ENCODE results near the gene ARAP1.

ARAP1 gene

DNA sequence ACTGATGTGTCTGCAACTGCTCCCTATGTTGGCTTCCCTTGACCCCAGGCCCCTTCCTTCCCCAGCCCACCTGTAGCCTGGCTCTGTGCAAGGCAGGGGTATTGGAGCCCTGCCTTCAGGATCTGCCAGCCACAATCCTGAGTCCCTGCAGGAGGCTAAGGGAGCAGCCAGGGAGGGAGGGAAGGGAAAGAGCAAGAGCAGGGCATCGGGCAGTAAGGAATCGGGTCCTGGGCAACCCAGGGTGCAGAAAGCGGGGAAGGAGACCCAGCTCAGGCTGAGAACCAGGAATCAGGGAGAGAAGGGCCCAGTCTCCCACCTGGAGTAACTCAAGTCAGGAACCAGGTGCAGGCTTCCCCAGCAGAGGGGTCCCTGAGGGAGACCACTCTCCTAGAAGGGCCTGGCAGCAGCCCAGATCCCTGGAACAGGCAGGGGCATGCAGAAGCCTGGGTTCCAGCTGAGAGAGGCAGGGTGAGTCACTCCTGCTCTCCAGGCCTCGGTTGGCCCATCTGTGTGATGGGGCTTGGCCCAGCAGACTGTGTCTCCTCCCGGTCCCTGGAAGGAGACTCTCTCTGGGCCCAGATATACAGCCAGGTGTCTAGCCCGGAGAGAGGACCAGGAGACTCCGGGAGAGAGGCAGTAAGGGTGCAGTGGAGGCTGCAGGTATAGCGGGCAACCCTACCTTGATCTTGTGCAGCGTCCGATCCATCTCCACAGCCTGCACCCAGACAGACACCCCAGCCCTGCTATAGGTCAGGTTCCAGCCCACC lies 28.3 kb upstream of the ARAP1 start:
- DNase-seq (ENCODE audit: extremely low read depth in 1 of 2, low read depth in 1 of 2): no peak

- DNase-seq (ENCODE audit: extremely low read depth in 1 of 2, low read depth in 1 of 2): no peak
Measured at GRCh38 chr11:72779495-72780128, 27.4 kb upstream of the ARAP1 start.

- DNase-seq (ENCODE audit: extremely low read depth in 1 of 2, low read depth in 1 of 2): no peak
Measured at GRCh38 chr11:72778535-72779494, 26.6 kb upstream of the ARAP1 start.

DNA sequence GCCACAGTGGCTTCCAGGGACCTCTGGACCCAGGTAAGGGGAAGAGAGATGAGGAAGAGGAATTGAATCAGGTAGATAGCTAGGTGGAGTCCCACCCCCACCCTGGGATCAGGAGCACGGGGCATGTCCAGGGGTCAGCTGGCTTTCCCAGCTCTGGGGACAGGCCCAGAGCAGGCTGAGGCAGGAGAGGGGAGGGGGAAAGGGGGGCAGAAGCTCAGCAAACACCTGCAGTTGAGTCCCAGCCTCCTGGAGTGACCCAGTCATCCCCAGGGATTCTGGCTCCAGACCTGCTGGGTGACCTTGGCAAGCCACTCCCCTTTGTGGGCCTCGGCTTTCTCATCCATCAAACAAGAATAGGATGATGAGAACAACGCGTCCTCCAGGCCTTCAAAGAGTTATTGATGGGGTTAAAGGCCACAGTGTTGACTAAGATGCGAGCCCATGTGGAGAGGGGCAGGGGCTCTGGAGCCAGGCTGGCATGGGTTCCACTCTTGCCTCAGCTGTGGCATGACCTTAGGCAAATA lies 25.6 kb upstream of the ARAP1 start:
- DNase-seq (ENCODE audit: extremely low read depth in 1 of 2, low read depth in 1 of 2): no peak

- DNase-seq (ENCODE audit: extremely low read depth in 1 of 2, low read depth in 1 of 2): no peak
Measured at GRCh38 chr11:72776844-72777754, 24.9 kb upstream of the ARAP1 start.

DNA sequence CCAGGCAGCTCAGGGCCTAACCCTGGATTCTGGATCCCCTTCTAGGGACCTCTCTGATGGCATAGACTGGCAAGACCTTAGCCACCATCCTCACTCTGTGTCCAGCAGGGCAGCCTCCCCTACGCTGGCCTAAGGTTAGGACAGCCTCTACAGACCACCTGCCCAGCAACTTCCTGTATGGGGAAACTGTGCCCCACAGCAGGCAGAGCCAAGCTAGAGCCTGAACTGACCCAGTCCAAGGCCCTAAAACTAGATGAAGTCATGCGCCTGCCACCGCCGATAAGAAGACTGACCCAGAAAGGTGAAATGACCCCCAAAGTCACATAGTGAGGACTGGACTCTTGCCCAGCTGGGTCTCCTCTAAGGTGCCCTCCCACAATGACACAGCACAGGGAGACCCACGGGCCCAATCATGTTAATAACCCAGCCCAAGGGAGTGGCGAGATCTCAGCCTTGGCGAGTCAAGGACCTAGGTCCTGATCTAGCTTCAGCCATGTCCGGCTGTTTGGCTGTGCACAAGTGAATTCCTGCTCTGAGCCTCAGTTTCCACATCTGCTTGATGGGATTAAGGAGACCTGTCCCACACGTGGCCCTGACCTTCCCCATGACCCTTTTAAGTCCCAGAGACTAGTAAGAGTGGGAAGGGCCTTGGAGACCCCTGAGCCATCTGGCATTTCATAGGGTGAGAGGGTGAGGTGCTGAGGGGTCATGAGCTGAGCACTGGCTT lies 24.1 kb upstream of the ARAP1 start:
- no peak for DNase-seq (ENCODE audit: extremely low read depth in 1 of 2, low read depth in 1 of 2)

- no peak for DNase-seq (ENCODE audit: extremely low read depth in 1 of 2, low read depth in 1 of 2)
Measured at GRCh38 chr11:72775288-72776110, 23.3 kb upstream of the ARAP1 start.

- no peak for DNase-seq (ENCODE audit: extremely low read depth in 1 of 2, low read depth in 1 of 2)
Measured at GRCh38 chr11:72774499-72774898, 22.3 kb upstream of the ARAP1 start.

GRCh38 chr11:72773696-72774095 lies 21.5 kb upstream of the ARAP1 start:
- no peak for DNase-seq (ENCODE audit: extremely low read depth in 1 of 2, low read depth in 1 of 2)

GRCh38 chr11:72773291-72773690 lies 21.1 kb upstream of the ARAP1 start:
- no peak for DNase-seq (ENCODE audit: extremely low read depth in 1 of 2, low read depth in 1 of 2)

- DNase-seq (ENCODE audit: extremely low read depth in 1 of 2, low read depth in 1 of 2): no peak
Measured at GRCh38 chr11:72772059-72772458, 19.9 kb upstream of the ARAP1 start.

GRCh38 chr11:72771507-72771906 lies 19.3 kb upstream of the ARAP1 start:
- DNase-seq (ENCODE audit: extremely low read depth in 1 of 2, low read depth in 1 of 2): no peak

DNA sequence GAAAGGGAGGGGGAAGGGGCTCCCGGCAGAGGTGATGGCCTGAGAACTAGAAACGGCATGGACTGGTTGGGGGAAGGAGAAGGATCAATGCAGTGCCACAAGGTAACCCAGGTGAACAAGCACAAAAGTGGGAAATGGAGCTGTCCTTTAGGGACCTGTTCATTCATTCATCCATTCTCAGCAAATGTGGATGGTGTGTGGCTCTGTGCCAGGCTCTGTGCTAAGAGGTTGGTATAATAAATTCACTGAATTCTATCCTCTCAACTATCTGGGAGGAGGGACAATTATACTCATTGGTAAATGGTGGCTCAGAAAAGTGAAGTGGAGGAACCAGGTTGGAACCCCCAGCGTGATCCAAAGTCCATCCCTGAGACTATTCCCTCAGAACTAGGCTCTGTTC lies 18.6 kb upstream of the ARAP1 start:
- no peak for DNase-seq (ENCODE audit: extremely low read depth in 1 of 2, low read depth in 1 of 2)

DNA sequence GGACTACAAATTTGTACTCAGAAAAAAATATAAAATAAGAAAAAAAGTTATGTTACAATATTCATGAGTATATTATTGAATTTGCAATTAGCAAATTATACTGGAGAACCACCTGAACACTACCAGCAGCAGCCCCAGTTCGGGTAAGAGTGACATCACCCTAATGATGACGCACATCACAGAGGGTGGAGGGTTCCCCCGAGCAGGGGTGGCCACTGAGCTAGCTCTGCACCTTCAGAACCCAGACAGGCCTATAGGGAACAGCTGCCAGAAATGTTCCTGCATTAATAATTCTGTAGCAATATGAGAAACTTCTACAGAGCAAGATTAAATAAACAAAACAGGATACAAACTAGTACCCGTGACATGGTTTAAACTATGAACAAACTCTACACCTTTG lies 17.5 kb upstream of the ARAP1 start:
- no peak for DNase-seq (ENCODE audit: extremely low read depth in 1 of 2, low read depth in 1 of 2)

GRCh38 chr11:72768581-72768980 lies 16.4 kb upstream of the ARAP1 start:
- no peak for DNase-seq (ENCODE audit: extremely low read depth in 1 of 2, low read depth in 1 of 2)

DNA sequence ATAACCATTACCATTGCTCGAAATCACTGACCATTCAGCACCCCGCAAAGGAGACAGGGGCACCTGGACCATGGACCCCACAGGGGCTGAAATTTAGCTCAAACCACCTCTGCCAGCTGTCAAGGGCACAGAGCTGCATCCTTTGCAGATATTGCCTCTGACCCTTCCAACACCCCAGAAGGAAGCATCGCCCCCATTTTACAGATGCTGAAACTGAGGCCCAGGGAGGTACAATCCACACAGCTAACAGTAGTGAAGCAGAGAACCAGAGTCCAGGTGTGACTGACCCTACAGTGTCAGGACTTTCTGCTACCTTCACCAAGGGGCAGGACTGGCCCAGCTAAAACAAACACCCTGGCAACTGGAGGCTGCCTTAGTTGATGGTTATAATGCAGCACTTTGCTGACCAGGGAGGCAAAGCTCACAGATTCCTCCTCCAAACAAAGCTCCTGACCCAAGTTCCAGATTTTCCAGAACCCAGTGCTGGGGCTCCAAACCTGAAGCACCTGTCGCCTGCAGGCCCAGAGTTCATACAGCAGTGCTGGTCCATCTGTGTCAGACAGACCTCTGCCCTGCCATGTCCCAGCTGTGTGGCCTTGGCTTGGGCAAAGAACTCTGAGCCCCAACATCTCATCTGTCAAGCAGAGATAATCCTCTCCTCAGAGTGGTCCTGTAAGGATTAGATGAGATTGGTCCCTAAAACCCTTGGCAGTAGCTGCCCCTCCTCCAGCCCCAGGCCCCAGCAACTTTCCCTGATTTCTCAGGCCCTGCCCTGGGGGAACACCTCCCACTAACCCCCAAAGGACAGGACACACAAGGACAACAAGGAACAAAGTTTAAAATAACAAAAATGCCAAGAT lies 15.2 kb upstream of the ARAP1 start:
- DNase-seq (ENCODE audit: extremely low read depth in 1 of 2, low read depth in 1 of 2): no peak

DNA sequence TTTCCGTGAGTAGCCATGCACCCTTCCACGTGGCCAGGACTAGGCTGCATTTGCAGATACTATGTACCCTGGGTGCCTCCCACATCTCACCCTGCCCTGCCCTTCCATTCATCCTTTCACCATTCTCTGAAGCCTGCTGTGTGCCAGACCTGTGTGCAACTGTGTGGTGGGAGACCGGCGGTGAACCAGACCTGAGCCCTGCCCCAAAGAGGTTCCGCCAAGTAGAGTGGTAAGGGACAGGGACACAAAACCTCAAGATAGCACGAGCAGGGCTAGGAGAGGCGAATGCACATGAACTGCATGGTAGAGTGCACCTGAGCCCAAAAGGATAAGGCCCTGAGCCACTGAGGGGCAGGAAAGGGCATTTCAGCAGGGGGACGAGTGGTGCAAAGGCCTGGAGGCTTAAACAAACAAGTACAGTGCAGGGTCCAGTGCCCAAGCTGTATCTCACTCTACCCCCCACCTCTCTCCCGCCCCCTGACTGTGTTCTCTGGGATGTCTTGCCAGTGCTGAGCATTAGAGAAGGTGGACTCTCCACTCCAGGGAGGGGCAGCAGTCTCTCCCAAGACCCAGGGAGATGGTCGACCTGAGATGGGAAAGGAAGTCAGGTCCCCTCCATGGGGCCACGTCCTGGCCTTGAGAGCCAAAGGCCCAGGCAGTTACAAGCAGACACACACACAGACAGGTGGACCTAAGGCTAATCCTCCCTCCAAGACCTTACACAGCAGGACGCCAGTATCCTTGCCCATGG lies 14.1 kb upstream of the ARAP1 start:
- no peak for DNase-seq (ENCODE audit: extremely low read depth in 1 of 2, low read depth in 1 of 2)
